ENCODE measurements around the gene COL1A2. TPM values are rescaled to one million over a fixed set of nuclear protein-coding genes. Genes with fewer than 3 reads are reported as not detected.

The COL1A2 gene
- polyA plus RNA-seq, 2 of the 4 experiments (the other 2 are of a cell fraction), result 0.14 TPM; not detected in 1

DNA sequence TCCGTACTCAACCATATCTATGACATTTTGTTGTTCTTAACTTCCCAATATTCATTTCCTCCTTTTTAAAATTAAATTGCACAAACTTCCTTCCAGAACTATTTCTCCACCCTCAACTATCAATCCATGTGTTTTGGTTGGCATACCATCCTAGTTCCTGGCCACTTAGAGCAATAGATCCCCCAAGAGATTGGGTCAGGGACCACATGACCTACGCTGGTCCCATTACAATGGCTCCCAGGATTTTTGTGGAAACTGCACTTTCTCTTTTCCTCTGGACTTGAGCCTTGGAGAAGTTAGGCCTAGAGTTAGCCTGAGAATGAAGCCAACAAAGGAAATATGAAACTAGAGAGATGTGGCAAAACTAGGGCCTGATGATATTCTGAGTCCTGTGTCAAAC is 59.2 kb downstream of the COL1A2 start:
- no peaks in the 10 kb centered on the region for H3K9me3 ChIP-seq
- no peak for FAIRE-seq

GRCh38 chr7:94458041-94458440 is 63.3 kb downstream of the COL1A2 start:
- no peak overlapping the region for H3K4me2 ChIP-seq
- H3K4me1 ChIP-seq, result no peaks in the 10 kb centered on the region
- DNase-seq (ENCODE audit: low read depth in 1 of 2, low spot score in 1 of 2) (no peak), FAIRE-seq (no peak), ATAC-seq (no peak)
- CTCF ChIA-PET, result interaction anchor here (1.2 to 2.1 kb wide), 3 partner anchors 9 to 1020 kb away, joined by 3 to 6 read pairs (median 6); no protein-coding TSS in a partner anchor
- TF ChIP-seq CBX2 (IDR thresholded peaks at IDR 0.05; ENCODE audit: borderline replicate concordance, low read depth) (no peak), EHF (CRISPR knock-in tag; IDR thresholded peaks at IDR 0.05) (no peak), JUN (IDR thresholded peaks at IDR 0.05) (no peak)
- TF ChIP-seq, protein P1, sequence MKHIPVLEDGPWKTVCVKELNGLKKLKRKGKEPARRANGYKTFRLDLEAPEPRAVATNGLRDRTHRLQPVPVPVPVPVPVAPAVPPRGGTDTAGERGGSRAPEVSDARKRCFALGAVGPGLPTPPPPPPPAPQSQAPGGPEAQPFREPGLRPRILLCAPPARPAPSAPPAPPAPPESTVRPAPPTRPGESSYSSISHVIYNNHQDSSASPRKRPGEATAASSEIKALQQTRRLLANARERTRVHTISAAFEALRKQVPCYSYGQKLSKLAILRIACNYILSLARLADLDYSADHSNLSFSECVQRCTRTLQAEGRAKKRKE (CRISPR knock-in tag; IDR thresholded peaks at IDR 0.05; ENCODE audit: low read depth), result no peak
- H3K9me3 ChIP-seq, result no peaks in the 10 kb centered on the region
- 90% methylated on average over 4 of the region's 4 CpGs for WGBS (ENCODE audit: missing lambda C conversion rate)
- H3K4me3 ChIP-seq, result no peak overlapping the region
- no peak overlapping the region for H3K27ac ChIP-seq
- POLR2A ChIA-PET, result interaction anchor here (0.5 kb wide), 1 partner anchor 1309 kb away, joined by 3 read pairs; no protein-coding TSS in a partner anchor

More for the DNA sequence above, 59.2 kb downstream of the COL1A2 start:
- Histone ChIP-seq H3K4me2 (no peak overlapping the region), H3K4me1 (no peaks in the 10 kb centered on the region), H3K4me3 (no peak overlapping the region), H3K27ac (no peak overlapping the region)
- ChIA-PET POLR2A (no interaction called here), CTCF (no interaction called here)
- TF ChIP-seq HOXB5 (CRISPR knock-in tag; IDR thresholded peaks at IDR 0.05) (no peak), NR3C1 (IDR thresholded peaks at IDR 0.05) (no peak), ESRRA (IDR thresholded peaks at IDR 0.05; ENCODE audit: borderline replicate concordance, low read length) (no peak), RNF2 (IDR thresholded peaks at IDR 0.05; ENCODE audit: borderline replicate concordance, low read depth) (no peak), PHF8 (IDR thresholded peaks at IDR 0.05; ENCODE audit: borderline replicate concordance, low read depth) (no peak), EHF (CRISPR knock-in tag; IDR thresholded peaks at IDR 0.05) (no peak), ZC3H11A (IDR thresholded peaks at IDR 0.05) (no peak), SREBF2 (IDR thresholded peaks at IDR 0.05) (no peak)
- ATAC-seq, result no peak
- DNase-seq (ENCODE audit: low read depth in 1 of 2, low spot score in 1 of 2), result no peak
- WGBS (ENCODE audit: missing lambda C conversion rate), result 88% methylated on average over 2 of the region's 2 CpGs

GRCh38 chr7:94466516-94466915 is 71.8 kb downstream of the COL1A2 start:
- FAIRE-seq (no peak), ATAC-seq (no peak), DNase-seq (ENCODE audit: low read depth in 1 of 2, low spot score in 1 of 2) (no peak)
- ChIA-PET POLR2A (no interaction called here), CTCF (interaction anchor here (0.6 kb wide), 1 partner anchor 1178 kb away, joined by 3 read pairs; no protein-coding TSS in a partner anchor)
- H3K4me3 ChIP-seq, result no peak overlapping the region
- WGBS (ENCODE audit: missing lambda C conversion rate), result 29% methylated on average over 1 of the region's 1 CpG
- H3K4me1 ChIP-seq, result no peaks in the 10 kb centered on the region
- no peak overlapping the region for H3K4me2 ChIP-seq
- TF ChIP-seq EHMT2 (IDR thresholded peaks at IDR 0.05; ENCODE audit: low read depth) (no peak), FOXS1 (CRISPR knock-in tag; IDR thresholded peaks at IDR 0.05) (no peak), HEYL (CRISPR knock-in tag; IDR thresholded peaks at IDR 0.05) (no peak), TFCP2L1 (CRISPR knock-in tag; IDR thresholded peaks at IDR 0.05) (no peak)
- no peak overlapping the region for H3K27ac ChIP-seq
- peaks cover 4% of the 10 kb centered on the region; the same call in 1 of the 3 replicates for H3K9me3 ChIP-seq

- Histone ChIP-seq H3K27ac (no peak overlapping the region), H3K9me3 (peaks cover 9% of the 10 kb centered on the region; the same call in 1 of the 3 replicates), H3K4me2 (no peak overlapping the region), H3K4me1 (no peaks in the 10 kb centered on the region), H3K4me3 (no peak overlapping the region)
- CTCF ChIA-PET, result interaction anchor here (1.0 kb wide), 1 partner anchor 9 kb away, joined by 3 read pairs; no protein-coding TSS in a partner anchor
- DNase-seq (ENCODE audit: low read depth in 1 of 2, low spot score in 1 of 2) (no peak), ATAC-seq (no peak), FAIRE-seq (no peak)
- POLR2A ChIA-PET, result no interaction called here
- no peak for TF ChIP-seq ZSCAN20 (CRISPR knock-in tag; IDR thresholded peaks at IDR 0.05)
- TF ChIP-seq EP300 (IDR thresholded peaks at IDR 0.05), result no peak
- no peak for TF ChIP-seq MAZ (IDR thresholded peaks at IDR 0.05; ENCODE audit: borderline replicate concordance, low read depth, low read length)
- no peak for TF ChIP-seq POLR2AphosphoS2 (conservative IDR thresholded peaks at IDR 0.05; ENCODE audit: low read length)
- no peak for TF ChIP-seq NFE2L2 (conservative IDR thresholded peaks at IDR 0.05; ENCODE audit: low read length)
- no peak for TF ChIP-seq CTCF (IDR thresholded peaks at IDR 0.05)
- TF ChIP-seq SMC3 (IDR thresholded peaks at IDR 0.05), result no peak
- TF ChIP-seq, protein P2, sequence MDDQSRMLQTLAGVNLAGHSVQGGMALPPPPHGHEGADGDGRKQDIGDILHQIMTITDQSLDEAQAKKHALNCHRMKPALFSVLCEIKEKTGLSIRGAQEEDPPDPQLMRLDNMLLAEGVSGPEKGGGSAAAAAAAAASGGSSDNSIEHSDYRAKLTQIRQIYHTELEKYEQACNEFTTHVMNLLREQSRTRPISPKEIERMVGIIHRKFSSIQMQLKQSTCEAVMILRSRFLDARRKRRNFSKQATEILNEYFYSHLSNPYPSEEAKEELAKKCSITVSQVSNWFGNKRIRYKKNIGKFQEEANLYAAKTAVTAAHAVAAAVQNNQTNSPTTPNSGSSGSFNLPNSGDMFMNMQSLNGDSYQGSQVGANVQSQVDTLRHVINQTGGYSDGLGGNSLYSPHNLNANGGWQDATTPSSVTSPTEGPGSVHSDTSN (IDR thresholded peaks at IDR 0.05), result no peak
- TF ChIP-seq ZNF302 (CRISPR knock-in tag; IDR thresholded peaks at IDR 0.05), result no peak
- no peak for TF ChIP-seq EHMT2 (IDR thresholded peaks at IDR 0.05; ENCODE audit: low read depth)
- no peak for TF ChIP-seq MAFK (IDR thresholded peaks at IDR 0.05; ENCODE audit: partially characterized antibody)
- no peak for TF ChIP-seq MAX (IDR thresholded peaks at IDR 0.05)
- no peak for TF ChIP-seq NPAS2 (CRISPR knock-in tag; IDR thresholded peaks at IDR 0.05; ENCODE audit: borderline replicate concordance)
- no peak for TF ChIP-seq BHLHE40 (IDR thresholded peaks at IDR 0.05; ENCODE audit: low read depth, low read length)
- no peak for TF ChIP-seq JUN (IDR thresholded peaks at IDR 0.05)
- no peak for TF ChIP-seq SREBF2 (IDR thresholded peaks at IDR 0.05)
- no peak for TF ChIP-seq HOXB5 (CRISPR knock-in tag; IDR thresholded peaks at IDR 0.05)
- WGBS (ENCODE audit: missing lambda C conversion rate), result 25% methylated on average over 2 of the region's 2 CpGs
These were observed 76.9 kb downstream of the COL1A2 start for GRCh38 chr7:94471604-94472003.

Data from A549 (cell line).